Anterior cingulate cortex (tissue), 58 donors: Measurements from ENCODE around the gene ZBTB25.
A peak's percentile ranks its signal among the peaks of the same experiment; 100 is the strongest.

Experiments used
- DNase-seq, 58 donors: peaks; one replicate each; lab custom pipeline; 2025; lab: John Stamatoyannopoulos, UW

The ZBTB25 gene

GRCh38 chr14:64444984-64445845 is 58.4 kb downstream of the ZBTB25 start:
- peak in 6 of 58 donors; percentile 8 to 35 (median 24) for DNase-seq

GRCh38 chr14:64444140-64444539 is 59.5 kb downstream of the ZBTB25 start:
- no peak for DNase-seq

- DNase-seq: peak in 1 of 58 donors; percentile 6
These were observed 61.2 kb downstream of the ZBTB25 start for GRCh38 chr14:64442300-64442988.

GRCh38 chr14:64440494-64440893 is 63.1 kb downstream of the ZBTB25 start:
- no peak for DNase-seq

GRCh38 chr14:64439141-64439540 is 64.5 kb downstream of the ZBTB25 start:
- peak in 3 of 58 donors; percentile 10 to 31 (median 10) for DNase-seq

GRCh38 chr14:64438181-64438841 is 65.3 kb downstream of the ZBTB25 start:
- DNase-seq: peak in 3 of 58 donors; percentile 1 to 17 (median 8)

- no peak for DNase-seq
These were observed 69.1 kb downstream of the ZBTB25 start for GRCh38 chr14:64434528-64434927.

GRCh38 chr14:64423987-64424386 is 79.7 kb downstream of the ZBTB25 start:
- peak in 28 of 58 donors; percentile 6 to 79 (median 35) for DNase-seq

- DNase-seq: no peak
These were observed 80.9 kb downstream of the ZBTB25 start for GRCh38 chr14:64422756-64423155.

- no peak for DNase-seq
These were observed 81.6 kb downstream of the ZBTB25 start for GRCh38 chr14:64422005-64422404.

GRCh38 chr14:64421166-64421565 is 82.5 kb downstream of the ZBTB25 start:
- DNase-seq: peak in 6 of 58 donors; percentile 6 to 49 (median 27)

GRCh38 chr14:64419003-64419402 is 84.6 kb downstream of the ZBTB25 start:
- DNase-seq: no peak

- peak in 1 of 58 donors; percentile 17 for DNase-seq
These were observed 85.9 kb downstream of the ZBTB25 start for GRCh38 chr14:64417771-64418125.

GRCh38 chr14:64417055-64417770 is 86.4 kb downstream of the ZBTB25 start:
- peak in 1 of 58 donors; percentile 18 for DNase-seq

- DNase-seq: no peak
These were observed 87.2 kb downstream of the ZBTB25 start for GRCh38 chr14:64416348-64416932.

- no peak for DNase-seq
These were observed 91.4 kb downstream of the ZBTB25 start for GRCh38 chr14:64412237-64412636.

GRCh38 chr14:64411001-64411400 is 92.6 kb downstream of the ZBTB25 start:
- no peak for DNase-seq

GRCh38 chr14:64410084-64410774 is 93.4 kb downstream of the ZBTB25 start:
- no peak for DNase-seq

- DNase-seq: no peak
These were observed 94.3 kb downstream of the ZBTB25 start for GRCh38 chr14:64409126-64409920.
